22Rv1 (cell line): Measurements from ENCODE around the gene EPHB1.

Experiments
- H3K27ac ChIP-seq: fragments of 450-650 bp; 2 replicates; pipeline ENCODE4 v1.5.1; 2017
- ZFX ChIP-seq: fragments of 450-650 bp; IDR thresholded peaks from 2 replicates; pipeline ENCODE4 v1.6.1; 2017; ENCODE audit warnings: antibody characterized with exemption, borderline replicate concordance
- TF ChIP-seq, protein P1 (sequence below): fragments of 450-650 bp; IDR thresholded peaks from 2 replicates; pipeline ENCODE4 v1.5.1; 2017; ENCODE audit warnings: mild to moderate bottlenecking

The EPHB1 gene

DNA sequence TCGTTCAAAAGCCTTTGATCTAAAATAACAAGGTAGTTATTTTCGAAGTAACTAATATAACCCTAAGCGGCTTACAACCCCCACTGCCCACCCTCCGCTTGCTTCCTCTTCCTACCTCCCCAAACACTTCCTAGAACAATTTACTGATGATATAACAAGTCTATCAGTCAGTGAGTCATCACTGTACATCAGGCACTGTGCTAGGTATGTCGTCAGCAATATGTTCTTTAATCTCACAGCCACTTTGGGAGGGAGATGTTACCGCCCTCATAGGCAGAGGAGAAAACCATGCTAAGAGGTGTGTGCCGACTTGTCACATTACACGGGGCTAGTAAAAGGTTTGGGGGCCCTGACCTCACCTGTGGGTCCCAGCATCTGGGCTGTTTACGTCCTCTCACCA is 381.8 kb downstream of the EPHB1 start:
- TF ChIP-seq, protein P1, sequence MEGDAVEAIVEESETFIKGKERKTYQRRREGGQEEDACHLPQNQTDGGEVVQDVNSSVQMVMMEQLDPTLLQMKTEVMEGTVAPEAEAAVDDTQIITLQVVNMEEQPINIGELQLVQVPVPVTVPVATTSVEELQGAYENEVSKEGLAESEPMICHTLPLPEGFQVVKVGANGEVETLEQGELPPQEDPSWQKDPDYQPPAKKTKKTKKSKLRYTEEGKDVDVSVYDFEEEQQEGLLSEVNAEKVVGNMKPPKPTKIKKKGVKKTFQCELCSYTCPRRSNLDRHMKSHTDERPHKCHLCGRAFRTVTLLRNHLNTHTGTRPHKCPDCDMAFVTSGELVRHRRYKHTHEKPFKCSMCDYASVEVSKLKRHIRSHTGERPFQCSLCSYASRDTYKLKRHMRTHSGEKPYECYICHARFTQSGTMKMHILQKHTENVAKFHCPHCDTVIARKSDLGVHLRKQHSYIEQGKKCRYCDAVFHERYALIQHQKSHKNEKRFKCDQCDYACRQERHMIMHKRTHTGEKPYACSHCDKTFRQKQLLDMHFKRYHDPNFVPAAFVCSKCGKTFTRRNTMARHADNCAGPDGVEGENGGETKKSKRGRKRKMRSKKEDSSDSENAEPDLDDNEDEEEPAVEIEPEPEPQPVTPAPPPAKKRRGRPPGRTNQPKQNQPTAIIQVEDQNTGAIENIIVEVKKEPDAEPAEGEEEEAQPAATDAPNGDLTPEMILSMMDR = no peak
- TF ChIP-seq ZFX = no peak
- no peak overlapping the region for H3K27ac ChIP-seq

DNA sequence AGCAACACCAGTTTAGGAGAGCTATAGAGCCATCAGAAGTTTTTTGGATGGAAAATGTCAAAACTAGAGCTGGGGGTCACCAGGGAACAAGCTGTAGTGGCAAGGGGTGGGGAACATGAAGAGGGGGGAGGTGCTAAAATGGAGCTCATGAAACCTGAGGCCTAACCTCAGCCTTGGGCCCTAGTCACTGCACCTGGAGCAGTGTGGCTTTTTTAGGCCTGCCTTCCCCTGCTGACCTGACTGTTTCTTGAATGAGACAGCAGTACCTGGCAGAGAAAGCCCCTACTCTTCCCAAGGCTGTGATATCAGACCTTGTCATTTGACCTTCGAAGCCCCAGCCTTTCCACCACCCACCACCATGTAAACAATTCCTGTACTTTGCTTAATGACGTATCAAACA is 383.5 kb downstream of the EPHB1 start:
- H3K27ac ChIP-seq = no peak overlapping the region
- TF ChIP-seq ZFX = no peak
- TF ChIP-seq, protein P1 = no peak

DNA sequence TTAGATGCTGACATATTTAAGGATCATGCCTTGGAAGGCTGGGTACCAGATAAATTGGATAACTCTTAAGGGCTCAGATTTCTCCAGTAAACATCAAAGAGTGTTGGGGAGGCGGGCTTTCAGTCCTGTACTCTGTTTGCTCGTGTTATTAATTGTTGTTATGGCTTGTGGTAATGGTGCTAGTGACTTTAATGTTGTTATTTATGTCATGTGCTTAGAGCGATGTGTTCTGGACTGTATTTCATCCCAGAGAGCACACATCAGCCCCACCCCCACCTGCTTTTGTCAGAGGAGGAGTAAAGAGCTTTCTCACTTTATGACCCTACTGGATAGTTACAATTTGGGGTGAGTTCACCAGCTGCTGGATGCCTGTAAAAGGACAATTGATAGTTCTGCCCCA is 386.3 kb downstream of the EPHB1 start:
- TF ChIP-seq, protein P1 = no peak
- no peak for TF ChIP-seq ZFX

DNA sequence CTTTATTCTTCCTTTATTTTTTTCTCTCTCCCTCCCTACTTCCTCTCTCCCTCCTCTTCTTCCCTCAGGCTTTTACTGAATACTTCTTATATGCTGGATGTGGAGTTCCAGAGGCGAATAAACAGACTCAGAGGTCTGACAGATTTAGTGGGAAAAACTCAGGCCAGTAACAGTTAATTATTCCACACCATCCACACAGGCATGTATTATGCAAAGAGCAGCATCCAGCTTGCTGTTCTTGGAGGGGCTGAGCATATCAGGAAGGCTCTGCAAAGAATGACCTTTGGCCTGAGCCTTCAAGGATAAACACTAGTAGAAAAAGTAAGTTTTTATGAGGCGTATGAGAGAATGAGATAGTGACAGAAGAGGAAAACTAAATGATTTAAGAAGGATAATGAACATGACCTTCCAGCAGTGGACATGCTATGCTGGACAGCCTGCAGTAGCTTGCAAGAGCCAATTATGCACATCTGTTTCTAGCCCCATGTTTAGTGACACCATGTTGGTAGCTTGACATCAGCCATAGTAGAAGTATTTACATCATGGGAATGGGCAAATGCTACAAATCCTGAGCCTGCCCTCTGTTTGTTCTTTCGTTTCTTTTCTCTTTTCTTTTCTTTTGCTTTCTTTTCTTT is 387.4 kb downstream of the EPHB1 start:
- TF ChIP-seq, protein P1 = no peak
- TF ChIP-seq ZFX = no peak
- no peak overlapping the region for H3K27ac ChIP-seq

More for the DNA sequence above, 386.3 kb downstream of the EPHB1 start:
- no peak overlapping the region for H3K27ac ChIP-seq

DNA sequence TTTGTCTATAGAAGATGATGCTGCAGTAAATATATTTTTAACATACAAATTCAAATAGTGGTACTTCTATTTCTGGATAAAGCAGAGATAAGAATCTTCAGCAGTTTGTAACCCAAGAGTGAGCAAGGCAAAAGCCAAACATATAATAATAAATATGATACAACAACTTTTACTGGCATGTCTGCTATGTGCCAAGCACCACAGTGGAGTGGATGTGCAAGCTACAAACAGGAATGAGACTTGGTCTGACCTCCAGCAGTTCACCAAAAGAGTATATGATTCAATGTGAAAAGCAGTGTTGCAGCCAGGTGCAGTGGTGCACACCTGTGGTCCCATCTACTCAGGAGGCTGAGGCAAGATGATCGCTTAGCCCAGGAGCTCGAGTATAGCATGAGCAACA is 395.6 kb downstream of the EPHB1 start:
- H3K27ac ChIP-seq = no peak overlapping the region
- TF ChIP-seq, protein P1 = no peak

DNA sequence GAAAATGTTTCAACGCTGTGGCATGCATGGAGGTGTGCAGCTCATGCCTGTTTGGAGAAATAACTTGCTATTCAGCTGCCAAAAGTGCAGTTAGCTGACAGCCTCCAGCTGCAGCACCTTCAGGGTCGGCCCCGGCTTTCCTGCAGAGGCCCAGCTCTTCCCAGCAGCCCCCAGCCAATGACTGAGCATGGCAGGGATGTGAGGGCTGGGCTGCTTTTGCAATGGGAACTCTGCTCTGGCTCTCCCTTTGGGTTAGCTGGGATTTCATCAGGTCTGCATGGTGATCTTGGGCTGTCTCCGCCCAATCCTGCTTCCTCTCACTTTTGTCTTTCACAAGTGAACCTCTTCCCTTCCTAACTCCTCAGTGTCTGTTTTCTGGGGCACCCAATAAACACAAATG is 396.6 kb downstream of the EPHB1 start:
- no peak overlapping the region for H3K27ac ChIP-seq
- no peak for TF ChIP-seq ZFX
- TF ChIP-seq, protein P1 = no peak

DNA sequence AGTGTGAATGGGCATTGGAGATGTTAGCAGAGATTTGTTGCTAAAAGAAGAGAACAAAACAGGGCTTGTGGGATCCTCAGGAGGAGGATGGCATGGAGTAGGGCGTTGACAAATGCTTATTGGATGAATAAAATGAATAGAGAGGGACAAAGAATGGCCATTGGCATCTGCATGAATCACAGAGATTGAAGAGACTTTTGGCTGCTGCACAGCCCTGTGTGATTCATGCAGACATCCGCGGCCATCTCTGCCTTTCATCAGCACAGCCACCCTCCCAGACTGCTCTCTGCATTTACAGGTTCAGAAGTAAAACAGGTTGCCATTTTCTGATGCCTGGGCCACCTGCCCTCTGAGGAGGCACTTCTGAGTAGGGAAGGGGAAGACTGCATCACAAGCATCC is 397.9 kb downstream of the EPHB1 start:
- no peak overlapping the region for H3K27ac ChIP-seq
- TF ChIP-seq, protein P1 = no peak
- no peak for TF ChIP-seq ZFX
